HepG2 (cell line): ENCODE data around the gene AMZ2.

ENCODE experiments used
- BHLHE40 ChIP-seq: IDR thresholded peaks from 2 replicates; pipeline ENCODE4 v1.6.1; 2011; ENCODE audit warnings: low read length, improper control_type of control experiment
- SIN3A ChIP-seq: IDR thresholded peaks from 2 replicates; pipeline ENCODE4 v1.6.1; 2011; ENCODE audit warnings: low read depth, mild to moderate bottlenecking, control low read depth, low read length, borderline replicate concordance
- TAF1 ChIP-seq: sonication (generic); formaldehyde crosslinking; IDR thresholded peaks from 2 replicates; pipeline ENCODE4 v1.4.0; 2020; ENCODE audit warnings: missing genetic modification reagents
- TAF15 ChIP-seq: fragments of 200-400 bp; formaldehyde crosslinking; IDR thresholded peaks from one replicate; pipeline ENCODE4 v1.6.1; 2018; ENCODE audit warnings: mild to moderate bottlenecking, low read depth, low read length; ENCODE audit not compliant: poor library complexity, severe bottlenecking
- ZMAT3 ChIP-seq: sonication (generic); formaldehyde crosslinking; conservative IDR thresholded peaks from 2 replicates; pipeline ENCODE4 v1.7.0; 2021; ENCODE audit warnings: missing genetic modification reagents
- TF ChIP-seq, protein P1 (sequence below): sonication (generic); formaldehyde crosslinking; IDR thresholded peaks from 2 replicates; pipeline ENCODE4 v1.5.0; 2020; ENCODE audit warnings: mild to moderate bottlenecking, missing genetic modification reagents, moderate library complexity

DNA sequence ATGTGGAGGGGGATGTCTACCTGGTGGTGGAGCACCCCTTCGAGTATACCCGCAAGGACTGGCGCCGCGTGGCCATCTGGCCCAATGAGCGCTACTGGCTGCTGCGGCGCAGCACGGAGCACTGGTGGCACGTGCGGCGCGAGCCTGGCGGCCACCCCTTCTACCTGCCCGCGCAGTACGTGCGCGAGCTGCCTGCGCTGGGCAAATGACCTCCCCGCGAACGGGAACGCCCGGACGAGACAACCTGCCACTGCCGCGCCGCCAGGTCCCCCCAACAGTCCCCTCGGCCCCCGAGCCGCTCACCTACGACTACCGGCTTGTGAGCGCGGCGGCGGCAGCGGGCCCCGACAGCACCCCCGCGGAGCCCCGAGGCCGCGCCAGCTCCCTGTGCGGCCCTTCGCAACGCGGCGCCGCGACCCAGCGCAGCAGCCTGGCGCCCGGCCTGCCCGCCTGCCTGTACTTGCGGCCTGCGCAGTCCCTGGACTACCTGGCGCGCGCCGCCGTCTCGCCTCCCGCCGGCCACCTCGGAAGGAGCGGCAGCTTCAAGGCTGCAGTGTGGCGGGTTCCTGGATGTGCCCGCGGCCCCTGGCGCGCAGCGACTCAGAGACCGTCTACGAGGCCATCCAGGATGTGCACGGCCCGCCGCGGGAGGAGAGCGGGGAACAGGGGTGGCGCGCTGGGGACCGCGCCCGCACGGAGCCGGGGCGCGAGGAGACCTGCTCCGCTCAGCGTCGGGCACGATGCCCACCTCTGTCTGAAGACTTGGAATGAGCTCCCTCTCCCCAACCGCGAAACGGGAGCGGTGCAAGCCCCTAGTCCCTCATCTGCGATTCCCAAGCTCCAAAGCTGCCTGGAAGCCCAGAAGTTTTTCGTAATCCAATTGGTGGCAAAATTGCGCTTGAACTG, 48.7 kb upstream of the AMZ2 start:
- no peak for TF ChIP-seq TAF15
- no peak for TF ChIP-seq SIN3A
- TF ChIP-seq, protein P1, sequence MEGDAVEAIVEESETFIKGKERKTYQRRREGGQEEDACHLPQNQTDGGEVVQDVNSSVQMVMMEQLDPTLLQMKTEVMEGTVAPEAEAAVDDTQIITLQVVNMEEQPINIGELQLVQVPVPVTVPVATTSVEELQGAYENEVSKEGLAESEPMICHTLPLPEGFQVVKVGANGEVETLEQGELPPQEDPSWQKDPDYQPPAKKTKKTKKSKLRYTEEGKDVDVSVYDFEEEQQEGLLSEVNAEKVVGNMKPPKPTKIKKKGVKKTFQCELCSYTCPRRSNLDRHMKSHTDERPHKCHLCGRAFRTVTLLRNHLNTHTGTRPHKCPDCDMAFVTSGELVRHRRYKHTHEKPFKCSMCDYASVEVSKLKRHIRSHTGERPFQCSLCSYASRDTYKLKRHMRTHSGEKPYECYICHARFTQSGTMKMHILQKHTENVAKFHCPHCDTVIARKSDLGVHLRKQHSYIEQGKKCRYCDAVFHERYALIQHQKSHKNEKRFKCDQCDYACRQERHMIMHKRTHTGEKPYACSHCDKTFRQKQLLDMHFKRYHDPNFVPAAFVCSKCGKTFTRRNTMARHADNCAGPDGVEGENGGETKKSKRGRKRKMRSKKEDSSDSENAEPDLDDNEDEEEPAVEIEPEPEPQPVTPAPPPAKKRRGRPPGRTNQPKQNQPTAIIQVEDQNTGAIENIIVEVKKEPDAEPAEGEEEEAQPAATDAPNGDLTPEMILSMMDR, result no peak; the same call in 1 of the 2 replicates
- TF ChIP-seq BHLHE40, result 0 out of 2 replicates have a peak, but pooled peaks have one; percentile 27
- no peak for TF ChIP-seq TAF1 (CRISPR knock-in tag)
- TF ChIP-seq ZMAT3, result no peak
